Hypothalamus (tissue), 51 donors: ENCODE results near the gene GJC1.
"Not testable (repeated sequence)": the region's sequence is repeated elsewhere in the genome, so short reads cannot be mapped to it uniquely, and the experiment has no call there.

Experiments
- DNase-seq, 51 donors: peaks; one replicate each; lab custom pipeline; 2025; lab: John Stamatoyannopoulos, UW

The GJC1 gene

GRCh38 chr17:44846206-44846605, 16.1 kb upstream of the GJC1 start:
- no peak for DNase-seq

- DNase-seq, result no peak
Measured at GRCh38 chr17:44844390-44844830, 14.3 kb upstream of the GJC1 start.

GRCh38 chr17:44842748-44843147, 12.7 kb upstream of the GJC1 start:
- DNase-seq, result no peak

- no peak for DNase-seq
Measured at GRCh38 chr17:44840936-44841335, 10.8 kb upstream of the GJC1 start.

- DNase-seq, result no peak
Measured at GRCh38 chr17:44840274-44840673, 10.2 kb upstream of the GJC1 start.

- DNase-seq, result no peak
Measured at GRCh38 chr17:44837196-44837595, 7.1 kb upstream of the GJC1 start.

- DNase-seq, result no peak
Measured at GRCh38 chr17:44832805-44833204, 2.7 kb upstream of the GJC1 start.

- DNase-seq, result no peak
Measured at GRCh38 chr17:44831371-44831770, 1.3 kb upstream of the GJC1 start.

- DNase-seq, result peak in 1 of 51 donors; percentile 10
Measured at GRCh38 chr17:44830359-44831288, 537 bp upstream of the GJC1 start.

- DNase-seq, result no peak
Measured at GRCh38 chr17:44828919-44829522, 1.1 kb downstream of the GJC1 start.

GRCh38 chr17:44827863-44828262, 2.2 kb downstream of the GJC1 start:
- DNase-seq, result no peak

- DNase-seq, result no peak
Measured at GRCh38 chr17:44826123-44826790, 3.8 kb downstream of the GJC1 start.

GRCh38 chr17:44825236-44825635, 4.9 kb downstream of the GJC1 start:
- not testable (repeated sequence) for DNase-seq

- peak in 1 of 51 donors; percentile 1 for DNase-seq
Measured at GRCh38 chr17:44820631-44821212, 9.4 kb downstream of the GJC1 start.

- DNase-seq, result not testable (repeated sequence)
Measured at GRCh38 chr17:44818508-44818907, 11.6 kb downstream of the GJC1 start.

GRCh38 chr17:44812263-44812662, 17.8 kb downstream of the GJC1 start:
- DNase-seq, result no peak

- not testable (repeated sequence) for DNase-seq
Measured at GRCh38 chr17:44808656-44809388, 21.3 kb downstream of the GJC1 start.

- no peak for DNase-seq
Measured at GRCh38 chr17:44808156-44808555, 21.9 kb downstream of the GJC1 start.

- DNase-seq, result no peak
Measured at GRCh38 chr17:44807817-44808155, 22.3 kb downstream of the GJC1 start.

- DNase-seq, result no peak
Measured at GRCh38 chr17:44807093-44807816, 22.8 kb downstream of the GJC1 start.
